Heart right ventricle (tissue), 16 donors: Measurements from ENCODE around the gene KIF3A. TPM values are rescaled to one million over a fixed set of nuclear protein-coding genes. Genes with fewer than 3 reads are reported as not detected.

Experiments used
- ATAC-seq, 8 donors: fragments of 200-7000 bp; cut with Tn5 transposase; one replicate each; pipeline ENCODE4 v1.9.1; 2020; ENCODE audit warnings: mild to moderate bottlenecking in 8 of 8, moderate library complexity in 8 of 8, moderate number of reproducible peaks in 1 of 8
- DNase-seq, 2 donors: peaks; one replicate each; pipeline ENCODE4 v3.0.0-alpha.2; 2020
- H3K27ac ChIP-seq, 10 donors: fragments of 200-600 bp; sonication (generic) in 2 of 10; one replicate each; pipeline versions ENCODE4 v1.5.0 to v1.8.0; 2020 to 2022; ENCODE audit warnings: mild to moderate bottlenecking in 3 of 10
- H3K27me3 ChIP-seq, 7 donors: fragments of 200-600 bp; one replicate each; pipeline ENCODE4 v1.8.0; 2021 to 2022; ENCODE audit warnings: mild to moderate bottlenecking in 2 of 7
- H3K36me3 ChIP-seq, 9 donors: fragments of 200-600 bp; sonication (generic) in 1 of 9; one replicate each; pipeline versions ENCODE4 v1.5.0 to v1.8.0; 2020 to 2022; ENCODE audit warnings: mild to moderate bottlenecking in 2 of 9
- H3K4me1 ChIP-seq, 9 donors: fragments of 200-600 bp; sonication (generic) in 1 of 9; one replicate each; pipeline versions ENCODE4 v1.5.0 to v1.8.0; 2020 to 2022; ENCODE audit warnings: mild to moderate bottlenecking in 4 of 9
- H3K4me3 ChIP-seq, 10 donors: fragments of 200-600 bp; sonication (generic) in 2 of 10; one replicate each; pipeline versions ENCODE4 v1.5.0 to v1.8.0; 2020 to 2022; ENCODE audit warnings: mild to moderate bottlenecking in 7 of 10, moderate library complexity in 2 of 10
- H3K9me3 ChIP-seq, 11 donors: fragments of 200-600 bp in 10 of 11; sonication (generic) in 2 of 11; one replicate each; pipeline versions ENCODE4 v1.5.0 to v1.8.0; 2013 to 2022; ENCODE audit warnings: mild to moderate bottlenecking in 2 of 11, control low read depth in 1 of 11, moderate library complexity in 1 of 11
- CTCF ChIP-seq, 9 donors: fragments of 200-600 bp; sonication (generic) in 2 of 9; IDR thresholded peaks; one replicate each; pipeline versions ENCODE4 v1.5.0 to v1.8.0; 2021 to 2022; ENCODE audit warnings: antibody characterized with exemption in 9 of 9, mild to moderate bottlenecking in 5 of 9, moderate library complexity in 1 of 9
- WGBS, 2 donors: extraction: QIAGEN DNeasy Blood & Tissue Kit; methylation state at CpG; one replicate each; pipeline ENCODE4 v1.1.7; 2013; ENCODE audit warnings: inconsistent platforms in 1 of 2; 5-methylcytosine and 5-hydroxymethylcytosine counted together
- intact Hi-C, 10 donors: fragments of 100-400 bp; cut with DNase I; formaldehyde crosslinking; loops; one replicate each; pipeline versions ENCODE4 v1.11.1 to v1.14.2; 2022
- polyA plus RNA-seq, 2 donors: library from polyadenylated mRNA; stranded (reverse); fragments of 200-250 nt; gene quantifications; one replicate each; pipeline ENCODE4 v1.2.3, GENCODE V29; 2013
- total RNA-seq, 10 donors: library from RNA; stranded (reverse); fragmentation: NEBNext Ultra II Directional in 3 of 10; extraction: Animal tissue kit (Norgen Biotek cat#: 25700) in 3 of 10; gene quantifications; one replicate each; pipeline versions ENCODE4 v1.2.1 to v1.2.4, GENCODE V29; 2021 to 2023
- donor health status: Arrhythmogenic right ventricular cardiomyopathy.
- donor health status: ischemic (EF 13 %, LVEDD 7.1; RV severe dilation, severe dysfunction).
- donor health status: healthy with polysubstance abuse.
- donor health status: DM: no; HTN: yes; CAD: no.
- donor health status: DM: no; HTN: no; CAD: no.
- donor health status: ischemic (EF 25% LVEDD 6.9; RV normal size, moderate dysfunction).
- donor health status: ischemic (EF 25% LVEDD 5.7; RV mildly dilated, moderate dysfunction).
- donor health status: healthy.
- donor health status: DM: yes; HTN: yes; CAD: no.
- donor health status: Ischemic cardiomyopathy.
- donor health status: ischemic (EF 35%, LVEDD 5.7; RV mildly dilated, moderate dysfunction).
- donor health status: nonischemic (EF 11% LVEDD 7.7; RV severe dilation, severe dysfunction).
- donor health status: DM: yes; HTN: yes; CAD: no.
- donor health status: PGD.
- donor health status: ischemic (EF 29% LVEDD 5.4; RV normal size, mild dysfunction).
- donor health status: nonischemic (EF 23%, LVEDD 6.1; RV moderate dilation, normal function).

Gene KIF3A
- total and polyA plus RNA-seq, 12 donors = 2.2 to 18.6 (median 12.5) TPM

DNA sequence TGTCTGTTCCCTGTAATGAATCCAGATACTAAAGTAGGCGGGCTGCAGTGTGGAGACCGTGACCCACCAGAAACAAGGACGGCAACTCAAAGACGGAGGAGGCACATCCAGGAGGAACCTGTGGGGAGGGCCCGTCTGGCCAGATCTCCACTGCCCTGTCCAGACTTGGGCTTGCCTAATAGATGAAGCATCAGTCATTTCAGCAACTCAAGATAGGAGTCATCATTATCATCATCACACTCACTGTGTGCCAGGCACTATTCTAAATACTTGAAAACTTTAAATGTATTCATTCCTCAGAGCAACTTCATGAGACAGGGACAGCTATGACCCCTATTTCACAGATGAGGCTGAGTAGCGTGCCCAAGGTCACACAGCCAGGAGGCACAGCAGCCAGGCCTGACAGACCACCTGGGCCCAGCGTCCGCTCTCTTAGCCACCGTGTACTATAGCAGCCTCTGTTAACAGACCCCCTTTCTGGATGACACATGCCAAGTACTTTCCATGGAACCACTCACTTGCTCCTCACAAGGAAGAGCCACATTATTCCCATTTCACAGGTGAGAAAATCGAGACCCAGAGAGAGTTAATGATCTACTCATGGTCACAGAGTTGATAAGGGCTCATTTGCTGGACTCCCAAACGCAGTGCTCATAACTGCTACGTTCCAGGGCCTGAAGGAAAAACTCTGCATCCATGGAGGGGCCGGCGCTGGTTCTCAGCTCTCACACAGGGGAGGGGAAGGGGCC is 68.5 kb downstream of the KIF3A start:
- Histone ChIP-seq H3K4me3 (no peak overlapping the region), H3K27ac (no peak overlapping the region), H3K27me3 (peaks cover 0 to 9% (median 0%) of the 10 kb centered on the region in 7 donors), H3K4me1 (peaks cover 0 to 5% (median 0%) of the 10 kb centered on the region in 9 donors), H3K9me3 (no peaks in the 10 kb centered on the region), H3K36me3 (no peaks in the 10 kb centered on the region)
- no peak for ATAC-seq
- WGBS, 2 donors = 81 to 95% methylated on average over 14 of the region's 14 CpGs
- no peak for DNase-seq
- TF ChIP-seq CTCF (IDR thresholded peaks at IDR 0.05) = no peak
- intact Hi-C loops = no loop called here

- 76 to 80% methylated on average over 22 of the region's 22 CpGs for WGBS, 2 donors
- H3K4me1 ChIP-seq = peaks cover 0 to 11% (median 0%) of the 10 kb centered on the region in 9 donors
- DNase-seq = no peak
- ATAC-seq = no peak
- no peak for TF ChIP-seq CTCF (IDR thresholded peaks at IDR 0.05)
- H3K9me3 ChIP-seq = no peaks in the 10 kb centered on the region
- peaks cover 0 to 9% (median 0%) of the 10 kb centered on the region in 7 donors for H3K27me3 ChIP-seq
- intact Hi-C loops = no loop called here
- H3K27ac ChIP-seq = no peak overlapping the region
- no peaks in the 10 kb centered on the region for H3K36me3 ChIP-seq
- no peak overlapping the region for H3K4me3 ChIP-seq
Measured at GRCh38 chr5:132667761-132668705, 69.3 kb downstream of the KIF3A start.

DNA sequence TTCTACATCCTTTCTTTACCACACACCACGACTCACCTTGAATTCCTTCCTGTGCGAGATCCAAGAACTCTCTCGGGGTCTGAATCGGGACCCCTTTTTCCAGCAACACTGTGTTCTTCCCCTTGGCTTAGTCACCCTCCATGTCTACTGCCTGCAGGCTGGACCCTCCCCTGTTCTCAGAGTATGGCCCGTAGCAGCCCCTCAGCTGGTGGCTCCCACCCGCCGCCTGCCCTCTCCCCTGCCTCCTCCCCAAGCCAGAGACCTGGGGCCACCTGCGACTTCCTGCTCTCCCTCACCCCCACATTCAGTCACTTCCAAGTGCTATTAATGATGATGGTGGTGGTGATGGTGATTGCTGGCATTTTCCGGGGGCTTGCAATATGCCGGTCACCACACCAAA is 70.0 kb downstream of the KIF3A start:
- intact Hi-C loops = no loop called here
- Histone ChIP-seq H3K9me3 (no peaks in the 10 kb centered on the region), H3K36me3 (no peaks in the 10 kb centered on the region), H3K4me3 (no peak overlapping the region), H3K4me1 (peaks cover 0 to 11% (median 0%) of the 10 kb centered on the region in 9 donors), H3K27me3 (peaks cover 0 to 9% (median 0%) of the 10 kb centered on the region in 7 donors), H3K27ac (no peak overlapping the region)
- 87 to 93% methylated on average over 10 of the region's 10 CpGs for WGBS, 2 donors
- no peak for TF ChIP-seq CTCF (IDR thresholded peaks at IDR 0.05)
- DNase-seq (no peak), ATAC-seq (no peak)

- ATAC-seq (no peak), DNase-seq (no peak)
- H3K4me1 ChIP-seq = peaks cover 0 to 11% (median 0%) of the 10 kb centered on the region in 9 donors
- H3K9me3 ChIP-seq = no peaks in the 10 kb centered on the region
- 80 to 82% methylated on average over 16 of the region's 16 CpGs for WGBS, 2 donors
- H3K27me3 ChIP-seq = peaks cover 0 to 9% (median 0%) of the 10 kb centered on the region in 7 donors
- no peak overlapping the region for H3K4me3 ChIP-seq
- TF ChIP-seq CTCF (IDR thresholded peaks at IDR 0.05) = no peak
- intact Hi-C loops = no loop called here
- H3K27ac ChIP-seq = no peak overlapping the region
- no peaks in the 10 kb centered on the region for H3K36me3 ChIP-seq
Measured at GRCh38 chr5:132666310-132667123, 70.8 kb downstream of the KIF3A start.
